Measurements from ENCODE around the gene FBL.

- no peak for TF ChIP-seq CTCF (conservative IDR thresholded peaks at IDR 0.05 in 1 of 2, IDR thresholded peaks at IDR 0.05 in 1 of 2; ENCODE audit: extremely low read depth in 1 of 2, insufficient read depth in 1 of 2, low read depth in 1 of 2, low read length in 2 of 2)
- no peak for TF ChIP-seq EZH2 (IDR thresholded peaks at IDR 0.05; ENCODE audit: borderline replicate concordance, low read length)
Observed at GRCh38 chr19:39867133-39867532, 21.0 kb upstream of the FBL start.

All from mammary epithelial cell (primary cell).